OCI-LY1 (cell line): ENCODE results near the gene WFS1.

Experiments used
- H2AFZ ChIP-seq: fragments of 200-600 bp; sonication (generic), shearing (Covaris generic); 2 replicates; pipeline ENCODE4 v1.6.0; 2014; ENCODE audit warnings: antibody characterized with exemption, mild to moderate bottlenecking, low read length
- H3F3A ChIP-seq: fragments of 200-600 bp; sonication (generic), shearing (Covaris generic); 2 replicates; pipeline ENCODE4 v1.6.0; 2014; ENCODE audit warnings: mild to moderate bottlenecking, antibody characterized with exemption, low read length, moderate library complexity; ENCODE audit not compliant: insufficient read depth
- H3K27ac ChIP-seq: fragments of 200-600 bp; sonication (generic); 2 replicates; pipeline ENCODE4 v1.5.1; 2014; ENCODE audit warnings: low read length, mixed run types, mild to moderate bottlenecking, low read depth; ENCODE audit not compliant: poor library complexity, severe bottlenecking
- H3K27me3 ChIP-seq: fragments of 200-600 bp; sonication (generic); 2 replicates; pipeline ENCODE4 v1.6.0; 2014; ENCODE audit warnings: antibody characterized with exemption, mild to moderate bottlenecking, low read length, moderate library complexity; ENCODE audit not compliant: insufficient read depth
- H3K36me3 ChIP-seq: fragments of 200-600 bp; sonication (generic); 2 replicates; pipeline ENCODE4 v1.6.1; 2014; ENCODE audit warnings: mild to moderate bottlenecking, antibody characterized with exemption, low read length, moderate library complexity, mixed read lengths; ENCODE audit not compliant: insufficient read depth
- H3K4me1 ChIP-seq: fragments of 200-600 bp; sonication (generic); 2 replicates; pipeline ENCODE4 v1.5.1; 2014; ENCODE audit warnings: mild to moderate bottlenecking, low read length, moderate library complexity; ENCODE audit not compliant: insufficient read depth, severe bottlenecking
- H3K4me2 ChIP-seq: fragments of 200-600 bp; sonication (generic), shearing (Covaris generic); 2 replicates; pipeline ENCODE4 v1.6.1; 2014; ENCODE audit warnings: low read length
- H3K4me3 ChIP-seq: fragments of 200-600 bp; sonication (generic); 2 replicates; pipeline ENCODE4 v1.5.1; 2014; ENCODE audit warnings: low read length, low read depth, mild to moderate bottlenecking, mixed read lengths; ENCODE audit not compliant: poor library complexity, severe bottlenecking
- H3K79me2 ChIP-seq: fragments of 200-600 bp; shearing (Covaris generic); 2 replicates; pipeline ENCODE4 v1.6.1; 2016; ENCODE audit warnings: mixed run types, low read length, mixed read lengths; ENCODE audit not compliant: insufficient read depth
- H3K9ac ChIP-seq: fragments of 200-600 bp; sonication (generic), shearing (Covaris generic); 2 replicates; pipeline ENCODE4 v1.6.1; 2014; ENCODE audit warnings: mild to moderate bottlenecking, low read length, mixed read lengths
- H3K9me2 ChIP-seq: fragments of 200-600 bp; sonication (generic), shearing (Covaris generic); 2 replicates; pipeline ENCODE4 v1.6.1; 2014; ENCODE audit warnings: low read depth, mild to moderate bottlenecking, low read length, mixed read lengths
- H3K9me3 ChIP-seq: fragments of 200-600 bp; shearing (Covaris generic); 2 replicates; pipeline ENCODE4 v1.6.1; 2014; ENCODE audit warnings: low read length, mixed read lengths
- H4K20me1 ChIP-seq: fragments of 200-600 bp; sonication (generic), shearing (Covaris generic); 2 replicates; pipeline ENCODE4 v1.6.0; 2016; ENCODE audit warnings: mild to moderate bottlenecking, low read length; ENCODE audit not compliant: insufficient read depth
- EZH2 ChIP-seq: fragments of 200-600 bp; sonication (generic), shearing (Covaris generic); IDR thresholded peaks from 2 replicates; pipeline ENCODE4 v1.8.0; 2017; ENCODE audit warnings: borderline replicate concordance, mixed run types, mild to moderate bottlenecking, antibody characterized with exemption, low read length, moderate library complexity, mixed read lengths
- TF ChIP-seq, protein P1 (sequence below): fragments of 200-600 bp; sonication (generic), shearing (Covaris generic); IDR thresholded peaks from 2 replicates; pipeline ENCODE4 v1.5.1; 2017; ENCODE audit warnings: mild to moderate bottlenecking, antibody characterized with exemption, low read length, moderate library complexity, mixed read lengths

Gene WFS1

DNA sequence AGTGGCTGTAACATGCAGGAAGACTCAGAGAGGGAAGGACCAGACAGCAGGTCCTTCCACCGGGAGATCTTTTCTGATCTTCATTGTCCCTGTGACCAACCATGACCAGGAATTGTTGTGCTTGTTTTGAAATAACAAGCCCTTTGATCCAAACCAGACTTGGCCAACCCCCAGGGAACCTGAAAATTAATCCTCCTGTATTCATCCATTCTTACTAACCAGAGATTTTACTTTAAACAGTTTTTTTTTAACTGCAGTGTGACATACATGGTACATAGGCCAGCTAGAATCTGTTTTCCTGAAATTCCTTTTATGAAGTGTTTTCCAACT lies 4.0 kb downstream of the WFS1 start:
- Histone ChIP-seq H3K9me2 (no peaks in the 10 kb centered on the region), H3K9ac (no peak overlapping the region), H3K4me3 (no peak overlapping the region), H3K9me3 (no peaks in the 10 kb centered on the region), H3K79me2 (no peaks in the 10 kb centered on the region), H3F3A (no peaks in the 10 kb centered on the region), H3K27me3 (no peaks in the 10 kb centered on the region), H3K4me2 (no peak overlapping the region), H2AFZ (no peak overlapping the region), H4K20me1 (no peaks in the 10 kb centered on the region), H3K4me1 (no peaks in the 10 kb centered on the region), H3K36me3 (no peaks in the 10 kb centered on the region), H3K27ac (no peak overlapping the region)
- no peak for TF ChIP-seq EZH2
- TF ChIP-seq, protein P1, sequence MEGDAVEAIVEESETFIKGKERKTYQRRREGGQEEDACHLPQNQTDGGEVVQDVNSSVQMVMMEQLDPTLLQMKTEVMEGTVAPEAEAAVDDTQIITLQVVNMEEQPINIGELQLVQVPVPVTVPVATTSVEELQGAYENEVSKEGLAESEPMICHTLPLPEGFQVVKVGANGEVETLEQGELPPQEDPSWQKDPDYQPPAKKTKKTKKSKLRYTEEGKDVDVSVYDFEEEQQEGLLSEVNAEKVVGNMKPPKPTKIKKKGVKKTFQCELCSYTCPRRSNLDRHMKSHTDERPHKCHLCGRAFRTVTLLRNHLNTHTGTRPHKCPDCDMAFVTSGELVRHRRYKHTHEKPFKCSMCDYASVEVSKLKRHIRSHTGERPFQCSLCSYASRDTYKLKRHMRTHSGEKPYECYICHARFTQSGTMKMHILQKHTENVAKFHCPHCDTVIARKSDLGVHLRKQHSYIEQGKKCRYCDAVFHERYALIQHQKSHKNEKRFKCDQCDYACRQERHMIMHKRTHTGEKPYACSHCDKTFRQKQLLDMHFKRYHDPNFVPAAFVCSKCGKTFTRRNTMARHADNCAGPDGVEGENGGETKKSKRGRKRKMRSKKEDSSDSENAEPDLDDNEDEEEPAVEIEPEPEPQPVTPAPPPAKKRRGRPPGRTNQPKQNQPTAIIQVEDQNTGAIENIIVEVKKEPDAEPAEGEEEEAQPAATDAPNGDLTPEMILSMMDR, result no peak

DNA sequence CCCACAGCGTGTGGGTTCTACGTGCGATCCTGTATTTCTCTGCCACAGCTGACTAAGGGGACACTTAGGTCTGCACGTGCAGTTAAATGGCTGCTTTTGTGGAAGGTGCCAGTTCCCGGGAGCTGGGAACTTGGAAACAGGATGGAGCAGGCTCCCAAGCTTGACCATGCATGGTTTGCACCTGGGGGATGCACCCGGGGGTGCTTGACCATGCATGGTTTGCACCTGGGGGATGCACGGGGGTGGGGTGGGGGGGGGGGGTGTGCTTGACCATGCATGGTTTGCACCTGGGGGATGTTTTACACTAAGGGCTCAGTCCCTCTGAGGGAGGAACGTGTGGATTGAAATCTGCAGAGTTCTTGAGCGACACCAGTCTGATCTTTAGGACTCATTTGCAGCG lies 5.7 kb downstream of the WFS1 start:
- Histone ChIP-seq H3K9ac (no peak overlapping the region), H3K9me3 (no peaks in the 10 kb centered on the region), H2AFZ (no peak overlapping the region), H3K27me3 (no peaks in the 10 kb centered on the region), H3K79me2 (no peaks in the 10 kb centered on the region), H3K4me2 (no peak overlapping the region), H3F3A (no peaks in the 10 kb centered on the region), H3K4me1 (no peaks in the 10 kb centered on the region), H3K9me2 (no peaks in the 10 kb centered on the region), H3K27ac (no peak overlapping the region), H4K20me1 (no peaks in the 10 kb centered on the region), H3K36me3 (no peaks in the 10 kb centered on the region), H3K4me3 (no peak overlapping the region)
- TF ChIP-seq EZH2, result no peak
- TF ChIP-seq, protein P1, result no peak

DNA sequence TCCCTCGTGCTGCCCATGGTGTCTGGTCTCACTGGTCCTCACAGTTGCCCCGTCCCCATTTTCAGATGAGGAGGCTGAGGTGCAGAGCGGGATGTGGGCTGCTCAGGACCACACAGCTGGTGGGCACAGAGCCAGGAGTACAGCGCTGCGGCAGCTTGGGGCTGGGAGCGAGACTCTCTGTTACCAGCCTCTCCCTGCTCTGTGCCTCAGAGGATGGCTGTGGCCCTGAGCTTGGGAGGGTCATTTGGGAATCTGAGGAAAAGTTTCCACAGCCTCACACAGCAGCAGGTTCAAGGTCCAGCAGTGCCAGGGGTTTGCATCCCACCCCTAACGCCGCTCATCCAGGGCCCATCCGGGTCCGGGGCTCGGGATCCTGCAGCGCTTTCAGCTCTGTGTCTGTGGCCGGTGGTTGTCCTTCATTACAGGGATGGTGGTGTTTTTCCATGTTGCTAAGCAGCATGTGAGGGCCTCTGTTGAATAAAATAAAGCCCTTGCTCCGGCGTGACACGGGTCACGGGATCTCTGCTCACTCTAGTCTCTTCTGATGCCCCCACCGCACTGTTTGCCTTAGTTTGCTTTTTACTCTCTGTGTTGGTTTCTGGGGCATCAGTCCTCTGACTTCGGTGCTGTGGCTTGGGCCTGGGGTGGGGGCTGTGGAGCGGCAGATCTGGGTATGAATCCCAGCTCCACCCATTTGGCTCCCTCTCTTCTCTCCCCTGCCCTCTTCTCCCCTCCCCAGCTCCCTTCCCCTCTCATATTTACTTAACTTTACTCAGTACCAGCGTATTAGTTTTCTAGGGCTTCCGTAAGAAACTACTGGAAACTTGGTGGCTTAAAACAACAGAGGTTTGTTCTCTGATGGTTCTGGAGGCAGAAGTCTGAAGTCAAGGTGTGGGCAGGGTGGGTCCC lies 6.5 kb downstream of the WFS1 start:
- Histone ChIP-seq H3K9ac (no peak overlapping the region), H3K9me2 (no peaks in the 10 kb centered on the region), H3K79me2 (no peaks in the 10 kb centered on the region), H3K27ac (no peak overlapping the region), H3K4me3 (no peak overlapping the region), H3K27me3 (no peaks in the 10 kb centered on the region), H3K9me3 (no peaks in the 10 kb centered on the region), H3K36me3 (no peaks in the 10 kb centered on the region), H2AFZ (no peak overlapping the region), H4K20me1 (no peaks in the 10 kb centered on the region), H3F3A (no peaks in the 10 kb centered on the region), H3K4me1 (no peaks in the 10 kb centered on the region), H3K4me2 (no peak overlapping the region)
- no peak for TF ChIP-seq EZH2
